RWPE2 (cell line): Measurements from ENCODE around the gene SESTD1.

ENCODE experiments used
- ATAC-seq: fragments of 200-7000 bp; cut with Tn5 transposase; 3 replicates; pipeline ENCODE4 v1.9.1; 2021; ENCODE audit warnings: low read depth
- DNase-seq: peaks from one replicate; pipeline ENCODE4 v3.0.0-alpha.2; 2020; ENCODE audit warnings: low spot score
- H3K27ac ChIP-seq: fragments of 450-650 bp; 2 replicates; pipeline ENCODE4 v1.5.1; 2017; ENCODE audit warnings: mild to moderate bottlenecking; ENCODE audit not compliant: poor library complexity, severe bottlenecking
- H3K27me3 ChIP-seq: fragments of 250-450 bp; sonication (Bioruptor Pico); 2 replicates; pipeline ENCODE4 v1.5.1; 2021; ENCODE audit warnings: mild to moderate bottlenecking, moderate library complexity; ENCODE audit not compliant: insufficient read depth, poor library complexity, severe bottlenecking
- H3K36me3 ChIP-seq: fragments of 250-450 bp; sonication (Bioruptor Pico); 2 replicates; pipeline ENCODE4 v1.5.1; 2020; ENCODE audit warnings: low read depth, mild to moderate bottlenecking, moderate library complexity
- H3K4me1 ChIP-seq: fragments of 250-450 bp; sonication (Bioruptor Pico); 2 replicates; pipeline ENCODE4 v1.5.1; 2021; ENCODE audit warnings: mild to moderate bottlenecking, moderate library complexity; ENCODE audit not compliant: insufficient read depth, poor library complexity, severe bottlenecking
- H3K4me3 ChIP-seq: fragments of 250-450 bp; sonication (Bioruptor Pico); 2 replicates; pipeline ENCODE4 v1.5.1; 2021; ENCODE audit warnings: mild to moderate bottlenecking, moderate library complexity; ENCODE audit not compliant: severe bottlenecking
- H3K9me3 ChIP-seq: fragments of 250-450 bp; sonication (Bioruptor Pico); 2 replicates; pipeline ENCODE4 v1.5.1; 2021; ENCODE audit warnings: mild to moderate bottlenecking, moderate library complexity; ENCODE audit not compliant: severe bottlenecking
- TF ChIP-seq, protein P1 (sequence below): fragments of 450-650 bp; IDR thresholded peaks from one replicate; pipeline ENCODE4 v1.5.1; 2017; ENCODE audit warnings: mild to moderate bottlenecking, moderate library complexity; ENCODE audit not compliant: poor library complexity, severe bottlenecking

The SESTD1 gene

DNA sequence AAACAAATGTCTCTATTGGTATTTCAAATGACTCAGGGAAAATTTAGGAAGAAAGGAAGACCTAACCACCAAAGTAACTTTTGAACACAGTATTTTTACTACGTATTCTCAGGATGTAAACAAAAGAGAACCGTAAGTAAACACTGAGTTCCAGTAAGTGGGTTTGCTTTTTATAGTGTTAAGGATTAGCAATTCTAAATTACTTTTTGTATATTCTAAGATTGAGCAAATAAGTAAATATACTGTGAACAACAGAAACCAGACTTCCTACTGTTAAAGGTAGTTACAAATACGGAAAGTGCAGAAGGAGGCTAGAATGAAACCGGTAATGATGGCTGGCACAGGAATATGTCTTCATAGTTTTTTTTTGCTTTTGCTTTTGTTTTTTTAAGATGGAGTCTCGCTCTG is 31.5 kb downstream of the SESTD1 start:
- H3K4me1 ChIP-seq, result peaks cover 6% of the 10 kb centered on the region
- DNase-seq, result no peak
- no peaks in the 10 kb centered on the region for H3K36me3 ChIP-seq
- no peaks in the 10 kb centered on the region for H3K27me3 ChIP-seq
- no peak for ATAC-seq
- H3K27ac ChIP-seq, result no peak overlapping the region
- no peak overlapping the region for H3K4me3 ChIP-seq
- TF ChIP-seq, protein P1, sequence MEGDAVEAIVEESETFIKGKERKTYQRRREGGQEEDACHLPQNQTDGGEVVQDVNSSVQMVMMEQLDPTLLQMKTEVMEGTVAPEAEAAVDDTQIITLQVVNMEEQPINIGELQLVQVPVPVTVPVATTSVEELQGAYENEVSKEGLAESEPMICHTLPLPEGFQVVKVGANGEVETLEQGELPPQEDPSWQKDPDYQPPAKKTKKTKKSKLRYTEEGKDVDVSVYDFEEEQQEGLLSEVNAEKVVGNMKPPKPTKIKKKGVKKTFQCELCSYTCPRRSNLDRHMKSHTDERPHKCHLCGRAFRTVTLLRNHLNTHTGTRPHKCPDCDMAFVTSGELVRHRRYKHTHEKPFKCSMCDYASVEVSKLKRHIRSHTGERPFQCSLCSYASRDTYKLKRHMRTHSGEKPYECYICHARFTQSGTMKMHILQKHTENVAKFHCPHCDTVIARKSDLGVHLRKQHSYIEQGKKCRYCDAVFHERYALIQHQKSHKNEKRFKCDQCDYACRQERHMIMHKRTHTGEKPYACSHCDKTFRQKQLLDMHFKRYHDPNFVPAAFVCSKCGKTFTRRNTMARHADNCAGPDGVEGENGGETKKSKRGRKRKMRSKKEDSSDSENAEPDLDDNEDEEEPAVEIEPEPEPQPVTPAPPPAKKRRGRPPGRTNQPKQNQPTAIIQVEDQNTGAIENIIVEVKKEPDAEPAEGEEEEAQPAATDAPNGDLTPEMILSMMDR, result no peak
- H3K9me3 ChIP-seq, result no peaks in the 10 kb centered on the region

GRCh38 chr2:179226961-179227259 is 37.7 kb downstream of the SESTD1 start:
- no peaks in the 10 kb centered on the region for H3K4me1 ChIP-seq
- DNase-seq, result no peak
- no peak overlapping the region for H3K4me3 ChIP-seq
- H3K27ac ChIP-seq, result no peak overlapping the region
- ATAC-seq, result no peak
- H3K36me3 ChIP-seq, result no peaks in the 10 kb centered on the region
- no peaks in the 10 kb centered on the region for H3K9me3 ChIP-seq
- TF ChIP-seq, protein P1, result no peak
- H3K27me3 ChIP-seq, result no peaks in the 10 kb centered on the region

- Histone ChIP-seq H3K4me3 (no peak overlapping the region), H3K4me1 (no peaks in the 10 kb centered on the region), H3K36me3 (no peaks in the 10 kb centered on the region), H3K27ac (no peak overlapping the region), H3K27me3 (no peaks in the 10 kb centered on the region), H3K9me3 (no peaks in the 10 kb centered on the region)
- DNase-seq (no peak), ATAC-seq (no peak)
- TF ChIP-seq, protein P1, result no peak
Measured at GRCh38 chr2:179226203-179226960, 38.2 kb downstream of the SESTD1 start.

DNA sequence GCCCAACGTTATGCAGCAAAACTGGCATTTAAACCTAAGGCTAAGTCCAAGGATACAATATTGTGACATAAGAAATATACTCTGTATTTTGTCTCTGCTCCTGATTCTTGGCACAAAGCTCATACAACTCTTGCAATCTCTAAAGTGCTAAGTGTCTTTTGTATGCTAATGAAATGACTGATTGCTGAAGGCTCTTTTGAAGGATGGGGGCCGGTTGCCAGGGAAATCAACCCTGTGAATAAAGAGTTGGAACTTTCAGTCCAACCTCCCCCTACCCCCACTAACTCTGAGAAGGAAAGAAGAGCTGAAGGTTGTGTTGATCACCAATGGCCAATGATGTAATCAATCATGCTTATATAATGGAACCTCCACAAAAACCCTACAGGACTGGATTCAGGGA is 40.3 kb downstream of the SESTD1 start:
- DNase-seq, result no peak
- H3K4me1 ChIP-seq, result no peaks in the 10 kb centered on the region
- H3K27ac ChIP-seq, result no peak overlapping the region
- no peak for ATAC-seq
- no peaks in the 10 kb centered on the region for H3K9me3 ChIP-seq
- TF ChIP-seq, protein P1, result no peak
- H3K36me3 ChIP-seq, result no peaks in the 10 kb centered on the region
- no peaks in the 10 kb centered on the region for H3K27me3 ChIP-seq
- H3K4me3 ChIP-seq, result no peak overlapping the region

DNA sequence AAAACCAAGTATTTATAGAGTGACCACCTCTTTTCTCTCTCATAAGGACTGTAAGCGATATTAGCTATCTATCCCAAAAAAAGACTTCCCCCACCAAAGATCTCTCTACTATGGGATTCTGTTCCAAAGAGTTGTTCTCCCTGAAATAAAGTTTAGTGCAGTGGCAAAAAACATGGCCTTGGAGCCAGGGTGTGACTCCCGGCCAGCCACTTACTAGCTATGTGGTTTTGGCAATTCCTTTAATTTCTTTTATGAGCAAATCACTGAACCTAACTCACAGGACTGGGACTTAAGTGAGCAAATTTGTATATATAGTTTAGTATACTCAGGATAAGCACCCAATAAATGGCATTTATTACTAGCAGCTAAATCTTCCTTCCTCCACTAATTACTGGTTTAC is 42.6 kb downstream of the SESTD1 start:
- Histone ChIP-seq H3K4me1 (no peaks in the 10 kb centered on the region), H3K36me3 (no peaks in the 10 kb centered on the region), H3K4me3 (no peak overlapping the region), H3K9me3 (no peaks in the 10 kb centered on the region), H3K27ac (no peak overlapping the region), H3K27me3 (no peaks in the 10 kb centered on the region)
- no peak for ATAC-seq
- DNase-seq, result no peak
- TF ChIP-seq, protein P1, result no peak
